Liver (tissue), 3 donors: ENCODE measurements around the gene LDB2.

ENCODE experiments used
- ATF3 ChIP-seq: IDR thresholded peaks from 2 replicates; pipeline ENCODE4 v1.6.1; 2016; ENCODE audit warnings: antibody characterized with exemption
- CTCF ChIP-seq: fragments of 150-350 bp; IDR thresholded peaks from 2 replicates; pipeline ENCODE4 v1.5.1; 2017; ENCODE audit warnings: improper control_type of control experiment, low read depth, low read length; ENCODE audit not compliant: missing input control
- EGR1 ChIP-seq, 2 donors: IDR thresholded peaks; 2 replicates each; pipeline ENCODE4 v1.6.1; 2016 to 2018; ENCODE audit warnings: antibody characterized with exemption in 2 of 2, low read depth in 2 of 2
- GABPA ChIP-seq, 2 donors: IDR thresholded peaks in 1 of 2; conservative IDR thresholded peaks in 1 of 2; 2 replicates each; pipeline ENCODE4 v1.6.1; 2016; ENCODE audit warnings: antibody characterized with exemption in 2 of 2, mild to moderate bottlenecking in 1 of 2, moderate library complexity in 1 of 2
- HNF4A ChIP-seq, 2 donors: conservative IDR thresholded peaks; 2 replicates each; pipeline ENCODE4 v1.6.1; 2016; ENCODE audit warnings: antibody characterized with exemption in 2 of 2, mild to moderate bottlenecking in 2 of 2
- HNF4G ChIP-seq: IDR thresholded peaks from 2 replicates; pipeline ENCODE4 v1.6.1; 2016; ENCODE audit warnings: antibody characterized with exemption
- JUND ChIP-seq, 2 donors: IDR thresholded peaks; 2 replicates each; pipeline ENCODE4 v1.6.1; 2016; ENCODE audit warnings: antibody characterized with exemption in 2 of 2
- MAX ChIP-seq: IDR thresholded peaks from 2 replicates; pipeline ENCODE4 v1.6.1; 2016; ENCODE audit warnings: antibody characterized with exemption
- TAF1 ChIP-seq: conservative IDR thresholded peaks from 2 replicates; pipeline ENCODE4 v1.6.1; 2016; ENCODE audit warnings: antibody characterized with exemption, mild to moderate bottlenecking
- YY1 ChIP-seq: IDR thresholded peaks from 2 replicates; pipeline ENCODE4 v1.6.1; 2016; ENCODE audit warnings: antibody characterized with exemption, mild to moderate bottlenecking
- ZBTB33 ChIP-seq: IDR thresholded peaks from 2 replicates; pipeline ENCODE4 v1.6.1; 2016; ENCODE audit warnings: antibody characterized with exemption
- donor health status: healthy.
- donor health status: healthy.

GRCh38 chr4:16836324-16836723, 62.1 kb downstream of the LDB2 start:
- no peak for TF ChIP-seq CTCF
- TF ChIP-seq MAX = no peak
- no peak for TF ChIP-seq ATF3
- peak in 1 of 2 donors; percentile 40 for TF ChIP-seq JUND (IDR thresholded peaks at IDR 0.05)
- TF ChIP-seq TAF1 = no peak
- no peak for TF ChIP-seq GABPA (IDR thresholded peaks at IDR 0.05 in 1 of 2, conservative IDR thresholded peaks at IDR 0.05 in 1 of 2)
- peak in 1 of 2 donors; percentile 3 for TF ChIP-seq EGR1 (IDR thresholded peaks at IDR 0.05; ENCODE audit: low read depth in 2 of 2)
- TF ChIP-seq YY1 = peak; percentile 47
- TF ChIP-seq ZBTB33 = no peak
- TF ChIP-seq HNF4A (conservative IDR thresholded peaks at IDR 0.05) = peak in 1 of 2 donors; percentile 38
- no peak for TF ChIP-seq HNF4G
